ENCODE measurements around the gene CHRNA1. TPM values are rescaled to one million over a fixed set of nuclear protein-coding genes. Genes with fewer than 3 reads are reported as not detected.

Gene CHRNA1
- total RNA-seq, 1 experiment from 2014 or later, result not detected

DNA sequence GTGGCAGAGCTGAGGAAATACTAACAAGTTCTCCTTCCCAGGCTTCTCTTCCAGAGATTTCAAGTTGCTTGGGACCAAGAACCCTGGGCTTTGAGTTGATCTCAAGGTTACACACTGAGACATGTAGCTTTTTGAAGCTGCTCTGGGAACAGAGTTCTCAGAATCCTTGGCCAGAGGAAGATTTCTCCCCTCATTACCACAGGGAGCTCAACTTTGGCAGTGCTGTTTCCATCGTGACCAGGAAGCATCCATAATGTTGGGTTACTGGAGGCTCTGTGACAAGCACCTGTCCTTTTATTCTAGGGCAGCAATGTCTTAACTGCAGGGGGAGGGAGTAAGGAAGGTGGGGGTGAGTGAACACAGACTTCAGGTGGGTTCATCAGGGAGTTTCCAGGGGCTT, 41.5 kb upstream of the CHRNA1 start:
- peaks cover 12% of the 10 kb centered on the region for H3K27me3 Mint-ChIP-seq (ENCODE audit: insufficient read depth, unreplicated experiment)
- ChIA-PET CTCF (no interaction called here), POLR2A (no interaction called here)
- H3K4me1 Mint-ChIP-seq (ENCODE audit: low read depth, unreplicated experiment), result no peaks in the 10 kb centered on the region
- H3K27ac Mint-ChIP-seq (ENCODE audit: unreplicated experiment), result no peak overlapping the region
- TF ChIP-seq CTCF (IDR thresholded peaks at IDR 0.05; ENCODE audit: insufficient read depth in 1 of 2, low read depth in 1 of 2, low read length in 1 of 2, severe bottlenecking in 1 of 2, unreplicated experiment in 1 of 2), result no peak
- H3K4me1 ChIP-seq, result no peaks in the 10 kb centered on the region
- BruUV-seq (replicated peaks), result no TSS peak
- no peaks in the 10 kb centered on the region for H3K36me3 Mint-ChIP-seq (ENCODE audit: insufficient read depth, unreplicated experiment)
- DNase-seq, result no peak
- no peak overlapping the region for H3K4me3 ChIP-seq (ENCODE audit: low read depth, low read length)
- no peaks in the 10 kb centered on the region for H3K9me3 ChIP-seq
- H3K36me3 ChIP-seq (ENCODE audit: control insufficient read depth, insufficient read depth, low read length), result no peaks in the 10 kb centered on the region
- intact Hi-C loops (cut with micrococcal nuclease; ENCODE audit: unreplicated experiment), result no loop called here
- H3K4me3 Mint-ChIP-seq (ENCODE audit: unreplicated experiment), result no peak overlapping the region
- H3K9me3 Mint-ChIP-seq (ENCODE audit: unreplicated experiment), result no peaks in the 10 kb centered on the region
- H3K27me3 ChIP-seq (replicated peaks; ENCODE audit: control insufficient read depth, insufficient read depth, low read length), result no peaks in the 10 kb centered on the region; the same call in 1 of the 2 replicates

DNA sequence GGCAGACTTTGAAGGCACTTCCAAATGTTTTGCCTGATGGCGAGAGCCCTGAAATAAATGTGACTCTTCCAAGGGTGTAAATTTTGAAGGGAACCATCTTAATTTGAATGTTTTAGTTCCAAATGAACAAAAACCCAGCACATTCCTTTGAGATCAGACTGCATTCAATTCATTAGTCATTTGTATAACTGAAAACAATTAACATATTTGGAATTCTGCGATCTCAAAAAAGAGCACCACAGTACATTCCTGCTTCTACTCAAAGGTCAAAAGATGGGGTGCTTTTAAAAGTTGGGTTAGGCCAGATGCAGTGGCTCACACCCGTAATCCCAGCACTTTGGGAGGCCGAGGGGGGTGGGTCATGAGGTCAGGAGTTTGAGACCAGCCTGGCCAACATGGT, 38.2 kb upstream of the CHRNA1 start:
- Histone ChIP-seq H3K27me3 (replicated peaks; ENCODE audit: control insufficient read depth, insufficient read depth, low read length) (no peaks in the 10 kb centered on the region; the same call in 1 of the 2 replicates), H3K4me3 (ENCODE audit: low read depth, low read length) (no peak overlapping the region), H3K36me3 (ENCODE audit: control insufficient read depth, insufficient read depth, low read length) (no peaks in the 10 kb centered on the region), H3K9me3 (no peaks in the 10 kb centered on the region), H3K4me1 (no peaks in the 10 kb centered on the region)
- TF ChIP-seq CTCF (IDR thresholded peaks at IDR 0.05; ENCODE audit: insufficient read depth in 1 of 2, low read depth in 1 of 2, low read length in 1 of 2, severe bottlenecking in 1 of 2, unreplicated experiment in 1 of 2), result no peak
- Mint-ChIP-seq H3K36me3 (ENCODE audit: insufficient read depth, unreplicated experiment) (no peaks in the 10 kb centered on the region), H3K27ac (ENCODE audit: unreplicated experiment) (no peak overlapping the region), H3K4me3 (ENCODE audit: unreplicated experiment) (no peak overlapping the region), H3K4me1 (ENCODE audit: low read depth, unreplicated experiment) (no peaks in the 10 kb centered on the region), H3K27me3 (ENCODE audit: insufficient read depth, unreplicated experiment) (peaks cover 10% of the 10 kb centered on the region), H3K9me3 (ENCODE audit: unreplicated experiment) (no peaks in the 10 kb centered on the region)
- BruUV-seq (replicated peaks), result no TSS peak
- intact Hi-C loops (cut with micrococcal nuclease; ENCODE audit: unreplicated experiment), result no loop called here
- DNase-seq, result no peak
- ChIA-PET CTCF (no interaction called here), POLR2A (no interaction called here)

GRCh38 chr2:174800436-174801205, 36.3 kb upstream of the CHRNA1 start:
- H3K27me3 ChIP-seq (replicated peaks; ENCODE audit: control insufficient read depth, insufficient read depth, low read length), result no peaks in the 10 kb centered on the region; the same call in 1 of the 2 replicates
- TF ChIP-seq CTCF (IDR thresholded peaks at IDR 0.05; ENCODE audit: insufficient read depth in 1 of 2, low read depth in 1 of 2, low read length in 1 of 2, severe bottlenecking in 1 of 2, unreplicated experiment in 1 of 2), result no peak
- intact Hi-C loops (cut with micrococcal nuclease; ENCODE audit: unreplicated experiment), result no loop called here
- no peaks in the 10 kb centered on the region for H3K9me3 Mint-ChIP-seq (ENCODE audit: unreplicated experiment)
- peaks cover 10% of the 10 kb centered on the region for H3K27me3 Mint-ChIP-seq (ENCODE audit: insufficient read depth, unreplicated experiment)
- peaks cover 8% of the 10 kb centered on the region for H3K4me1 Mint-ChIP-seq (ENCODE audit: low read depth, unreplicated experiment)
- H3K27ac Mint-ChIP-seq (ENCODE audit: unreplicated experiment), result no peak overlapping the region
- no peak for DNase-seq
- ChIA-PET POLR2A (no interaction called here), CTCF (no interaction called here)
- H3K4me3 Mint-ChIP-seq (ENCODE audit: unreplicated experiment), result no peak overlapping the region
- H3K36me3 Mint-ChIP-seq (ENCODE audit: insufficient read depth, unreplicated experiment), result no peaks in the 10 kb centered on the region
- no TSS peak for BruUV-seq (replicated peaks)
- no peaks in the 10 kb centered on the region for H3K4me1 ChIP-seq
- no peaks in the 10 kb centered on the region for H3K36me3 ChIP-seq (ENCODE audit: control insufficient read depth, insufficient read depth, low read length)
- no peaks in the 10 kb centered on the region for H3K9me3 ChIP-seq
- no peak overlapping the region for H3K4me3 ChIP-seq (ENCODE audit: low read depth, low read length)
